GM12872 (cell line): Measurements from ENCODE around the gene PKIG.

Experiments
- TF ChIP-seq, protein P1 (sequence below): IDR thresholded peaks from 3 replicates; pipeline ENCODE4 v1.5.1; 2011; ENCODE audit warnings: low read depth, mild to moderate bottlenecking, low read length, moderate library complexity; ENCODE audit not compliant: insufficient read depth

Gene PKIG

GRCh38 chr20:44637042-44637441 lies 54.7 kb downstream of the PKIG start:
- TF ChIP-seq, protein P1, sequence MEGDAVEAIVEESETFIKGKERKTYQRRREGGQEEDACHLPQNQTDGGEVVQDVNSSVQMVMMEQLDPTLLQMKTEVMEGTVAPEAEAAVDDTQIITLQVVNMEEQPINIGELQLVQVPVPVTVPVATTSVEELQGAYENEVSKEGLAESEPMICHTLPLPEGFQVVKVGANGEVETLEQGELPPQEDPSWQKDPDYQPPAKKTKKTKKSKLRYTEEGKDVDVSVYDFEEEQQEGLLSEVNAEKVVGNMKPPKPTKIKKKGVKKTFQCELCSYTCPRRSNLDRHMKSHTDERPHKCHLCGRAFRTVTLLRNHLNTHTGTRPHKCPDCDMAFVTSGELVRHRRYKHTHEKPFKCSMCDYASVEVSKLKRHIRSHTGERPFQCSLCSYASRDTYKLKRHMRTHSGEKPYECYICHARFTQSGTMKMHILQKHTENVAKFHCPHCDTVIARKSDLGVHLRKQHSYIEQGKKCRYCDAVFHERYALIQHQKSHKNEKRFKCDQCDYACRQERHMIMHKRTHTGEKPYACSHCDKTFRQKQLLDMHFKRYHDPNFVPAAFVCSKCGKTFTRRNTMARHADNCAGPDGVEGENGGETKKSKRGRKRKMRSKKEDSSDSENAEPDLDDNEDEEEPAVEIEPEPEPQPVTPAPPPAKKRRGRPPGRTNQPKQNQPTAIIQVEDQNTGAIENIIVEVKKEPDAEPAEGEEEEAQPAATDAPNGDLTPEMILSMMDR: no peak

DNA sequence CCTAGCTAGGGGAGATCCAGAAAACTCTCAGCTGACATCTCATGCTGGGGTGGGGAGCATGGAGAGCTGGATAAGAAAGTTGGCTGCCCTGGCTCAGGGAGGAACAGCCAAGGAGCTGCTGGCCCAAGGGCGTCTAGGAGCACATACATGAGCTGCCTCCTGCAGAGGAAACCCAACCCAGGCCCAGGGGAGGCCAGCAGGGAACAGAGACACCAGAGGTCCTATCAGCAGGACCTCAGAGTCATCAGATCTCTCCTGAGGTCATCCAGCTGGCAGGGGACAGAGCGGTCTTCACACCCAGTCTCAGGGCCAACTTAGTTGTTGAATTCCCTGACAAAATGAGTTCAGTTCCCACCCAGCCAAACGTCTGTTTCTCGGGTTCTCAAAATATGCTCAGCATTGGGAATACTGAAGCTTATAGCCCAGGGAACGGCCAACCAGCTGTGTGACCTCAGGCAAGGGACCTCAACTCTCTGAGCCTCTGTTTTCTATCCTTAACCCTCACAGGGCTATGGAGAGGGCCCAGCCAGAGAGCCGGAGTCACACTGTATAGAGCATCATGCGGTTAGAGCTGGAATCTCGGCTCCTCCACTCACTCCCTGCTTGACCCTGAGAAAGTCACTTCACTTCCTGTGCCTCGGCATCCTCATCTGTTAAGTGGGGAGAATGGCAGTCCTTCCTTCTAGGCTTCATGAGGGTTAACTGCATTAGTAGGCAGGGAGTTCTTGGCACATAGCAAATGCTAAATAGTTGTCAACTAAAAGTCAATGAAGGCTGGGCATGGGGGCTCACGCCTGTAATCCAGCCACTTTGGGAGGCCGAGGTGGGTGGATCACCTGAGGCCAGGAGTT lies 55.4 kb downstream of the PKIG start:
- TF ChIP-seq, protein P1: no peak

DNA sequence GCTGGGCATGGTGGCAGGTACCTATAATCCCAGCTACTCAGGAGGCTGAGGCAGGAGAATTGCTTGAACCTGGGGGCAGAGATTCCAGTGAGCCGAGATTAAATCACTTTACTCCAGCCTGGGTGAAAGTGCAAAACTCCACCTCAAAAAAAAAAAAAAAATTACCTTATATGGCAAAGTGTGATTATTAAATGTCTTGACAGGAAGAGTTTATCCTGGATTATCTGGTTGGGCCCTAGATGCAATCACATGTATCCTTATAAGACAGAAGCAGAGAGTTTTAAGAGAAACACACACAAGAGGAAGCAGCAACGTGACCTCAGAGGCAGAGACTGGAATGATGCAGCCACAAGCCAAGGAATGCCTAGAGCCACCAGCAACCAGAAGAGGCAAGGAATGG lies 58.1 kb downstream of the PKIG start:
- TF ChIP-seq, protein P1: no peak

DNA sequence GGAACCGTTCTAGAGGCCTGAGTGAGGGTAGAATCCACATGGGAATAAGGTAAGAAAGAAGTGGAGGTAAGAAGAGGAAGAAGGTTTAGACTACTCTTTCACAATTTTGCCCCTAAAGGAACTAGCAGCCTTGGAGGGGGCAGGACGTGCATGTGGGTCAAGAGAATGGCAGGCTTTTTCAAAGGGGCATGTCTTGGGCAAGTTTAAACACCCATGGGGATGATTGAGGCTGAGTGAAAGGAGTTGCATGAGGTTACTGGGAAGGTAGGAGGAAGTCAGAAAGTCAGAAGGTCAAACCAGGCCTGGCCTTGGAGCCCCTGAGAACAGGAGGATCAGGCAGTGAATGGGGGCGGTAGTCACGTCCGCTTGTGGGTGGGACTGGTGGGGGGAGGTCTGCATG lies 58.9 kb downstream of the PKIG start:
- TF ChIP-seq, protein P1: no peak

GRCh38 chr20:44642203-44643153 lies 60.1 kb downstream of the PKIG start:
- TF ChIP-seq, protein P1: peak; percentile 50

- TF ChIP-seq, protein P1: no peak
Measured at GRCh38 chr20:44643154-44643519, 60.8 kb downstream of the PKIG start.

GRCh38 chr20:44643596-44644229 lies 61.3 kb downstream of the PKIG start:
- TF ChIP-seq, protein P1: no peak
